ENCODE results near the gene GPC5. TPM values are rescaled to one million over a fixed set of nuclear protein-coding genes. Genes with fewer than 3 reads are reported as not detected.

Gene GPC5
- total RNA-seq, 3 donors from 2014 or later = 0.51 to 1.2 TPM; not detected in 1

GRCh38 chr13:92415781-92416180 lies 1017.4 kb downstream of the GPC5 start:
- TF ChIP-seq CTCF (IDR thresholded peaks at IDR 0.05) = no peak
- no peaks in the 10 kb centered on the region for H3K4me1 ChIP-seq (ENCODE audit: low read depth)
- DNase-seq = no peak
- intact Hi-C loops (cut with DNase I, micrococcal nuclease) = no loop called here
- no peak for ATAC-seq
- H3K36me3 ChIP-seq (ENCODE audit: low read depth) = no peaks in the 10 kb centered on the region
- H3K4me3 ChIP-seq = no peak overlapping the region
- no peaks in the 10 kb centered on the region for H3K9me3 ChIP-seq

- intact Hi-C loops (cut with DNase I, micrococcal nuclease) = no loop called here
- no peak for ATAC-seq
- no peak for TF ChIP-seq CTCF (IDR thresholded peaks at IDR 0.05)
- Histone ChIP-seq H3K4me3 (no peak overlapping the region), H3K36me3 (ENCODE audit: low read depth) (no peaks in the 10 kb centered on the region), H3K9me3 (no peaks in the 10 kb centered on the region), H3K4me1 (ENCODE audit: low read depth) (no peaks in the 10 kb centered on the region)
- DNase-seq = no peak
Observed at GRCh38 chr13:92418818-92419412, 1020.5 kb downstream of the GPC5 start.

GRCh38 chr13:92429231-92429630 lies 1030.8 kb downstream of the GPC5 start:
- no peak overlapping the region for H3K4me3 ChIP-seq
- ATAC-seq (no peak), DNase-seq (no peak)
- H3K4me1 ChIP-seq (ENCODE audit: low read depth) = no peaks in the 10 kb centered on the region
- intact Hi-C loops (cut with DNase I, micrococcal nuclease) = no loop called here
- no peaks in the 10 kb centered on the region for H3K36me3 ChIP-seq (ENCODE audit: low read depth)
- TF ChIP-seq CTCF (IDR thresholded peaks at IDR 0.05) = no peak
- H3K9me3 ChIP-seq = no peaks in the 10 kb centered on the region

- Histone ChIP-seq H3K4me1 (ENCODE audit: low read depth) (no peaks in the 10 kb centered on the region), H3K9me3 (no peaks in the 10 kb centered on the region), H3K36me3 (ENCODE audit: low read depth) (no peaks in the 10 kb centered on the region), H3K4me3 (no peak overlapping the region)
- no peak for ATAC-seq
- no peak for TF ChIP-seq CTCF (IDR thresholded peaks at IDR 0.05)
- intact Hi-C loops (cut with DNase I, micrococcal nuclease) = no loop called here
- no peak for DNase-seq
Observed at GRCh38 chr13:92433386-92433785, 1035.0 kb downstream of the GPC5 start.

- Histone ChIP-seq H3K4me3 (no peak overlapping the region), H3K4me1 (ENCODE audit: low read depth) (no peaks in the 10 kb centered on the region), H3K36me3 (ENCODE audit: low read depth) (no peaks in the 10 kb centered on the region), H3K9me3 (no peaks in the 10 kb centered on the region)
- DNase-seq (no peak), ATAC-seq (no peak)
- intact Hi-C loops (cut with DNase I, micrococcal nuclease) = no loop called here
- no peak for TF ChIP-seq CTCF (IDR thresholded peaks at IDR 0.05)
Observed at GRCh38 chr13:92433963-92434362, 1035.5 kb downstream of the GPC5 start.

GRCh38 chr13:92436924-92437323 lies 1038.5 kb downstream of the GPC5 start:
- H3K36me3 ChIP-seq (ENCODE audit: low read depth) = no peaks in the 10 kb centered on the region
- no peak overlapping the region for H3K4me3 ChIP-seq
- no peak for TF ChIP-seq CTCF (IDR thresholded peaks at IDR 0.05)
- intact Hi-C loops (cut with DNase I, micrococcal nuclease) = no loop called here
- ATAC-seq (no peak), DNase-seq (no peak)
- H3K9me3 ChIP-seq = no peaks in the 10 kb centered on the region
- H3K4me1 ChIP-seq (ENCODE audit: low read depth) = no peaks in the 10 kb centered on the region

All from mucosa of descending colon (tissue), 3 donors.